Measurements from ENCODE around the gene KRTAP8-1.

KRTAP8-1 gene, protein sequence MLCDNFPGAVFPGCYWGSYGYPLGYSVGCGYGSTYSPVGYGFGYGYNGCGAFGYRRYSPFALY

DNA sequence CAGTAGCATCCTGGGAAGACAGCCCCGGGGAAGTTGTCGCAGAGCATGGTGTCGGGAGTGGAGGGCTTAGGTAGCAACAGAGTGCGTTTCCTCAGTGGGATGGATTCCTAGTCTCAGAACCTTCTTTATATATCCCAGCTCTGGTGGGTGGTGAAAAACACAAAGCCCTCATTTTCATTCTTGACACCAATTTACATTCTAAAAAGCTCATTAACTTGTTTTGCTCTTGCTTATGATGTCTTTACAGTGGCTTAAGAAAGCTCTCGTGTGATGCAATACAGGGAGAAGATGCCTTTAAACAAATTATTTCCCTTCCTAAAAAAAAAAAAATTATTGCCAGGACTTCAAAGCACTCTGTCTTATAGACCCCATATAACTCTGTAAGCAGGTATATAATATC, at the start of gene KRTAP8-1:
Gene KRTAP8-1 (minus strand): TSS at position 101 of the 400 bp plus-strand sequence. CDS start 54 bp downstream, at position 47.
- no peak for DNase-seq (ENCODE audit: extremely low spot score)
- TF ChIP-seq FOXA1 (IDR thresholded peaks at IDR 0.05) (no peak), SP1 (IDR thresholded peaks at IDR 0.05) (no peak), CTBP1 (IDR thresholded peaks at IDR 0.05; ENCODE audit: borderline replicate concordance) (no peak), FOXM1 (IDR thresholded peaks at IDR 0.05; ENCODE audit: borderline replicate concordance) (no peak), NFRKB (IDR thresholded peaks at IDR 0.05) (no peak), HDGF (IDR thresholded peaks at IDR 0.05; ENCODE audit: borderline replicate concordance) (no peak), FOXK2 (IDR thresholded peaks at IDR 0.05) (no peak)
- ChIA-PET CTCF (no interaction called here), POLR2A (no interaction called here)

DNA sequence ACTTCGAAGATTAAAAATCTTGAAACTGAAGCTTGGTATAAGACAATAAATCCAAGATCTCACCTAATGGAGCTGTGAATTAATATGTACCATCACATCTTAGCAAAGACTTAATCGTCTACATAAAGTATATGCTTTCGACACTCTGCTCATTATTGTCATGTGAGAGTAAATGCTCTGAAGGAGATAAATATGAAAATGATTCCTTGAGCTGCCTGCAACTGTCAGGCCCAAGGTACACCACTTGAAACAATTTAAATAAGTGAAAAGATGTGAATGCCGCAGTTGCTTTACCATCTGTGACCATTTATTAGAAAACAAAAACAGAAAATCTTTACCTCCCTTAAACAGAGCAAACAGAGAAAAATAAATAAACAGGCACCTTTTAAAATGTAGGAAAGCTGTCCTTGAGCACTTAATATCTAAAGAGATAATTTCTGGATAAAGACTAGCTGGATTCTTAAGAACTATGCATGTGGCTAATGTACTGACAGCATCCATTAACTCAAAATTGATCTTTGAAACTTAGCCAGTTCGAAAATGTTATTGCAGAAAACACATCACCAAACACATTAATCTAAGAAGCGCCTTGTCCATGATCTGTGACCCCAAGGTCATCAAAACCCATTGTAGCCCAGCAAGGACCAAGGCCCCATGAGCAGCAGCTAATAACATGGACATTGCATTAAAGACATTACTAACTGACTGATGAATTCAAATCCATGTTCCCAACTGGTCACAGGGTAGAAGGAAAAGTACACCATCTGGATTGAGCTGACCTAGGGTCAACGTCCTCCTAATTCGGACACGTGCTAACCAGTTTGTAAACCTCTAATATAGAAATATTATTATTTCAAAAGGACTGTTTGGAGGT, 34.8 kb upstream of the KRTAP8-1 start:
- TF ChIP-seq NFRKB (IDR thresholded peaks at IDR 0.05) = no peak
- TF ChIP-seq L3MBTL2 (conservative IDR thresholded peaks at IDR 0.05) = no peak
- no peak for TF ChIP-seq HDGF (IDR thresholded peaks at IDR 0.05; ENCODE audit: borderline replicate concordance)
- TF ChIP-seq ELF4 (IDR thresholded peaks at IDR 0.05) = no peak
- no peak for TF ChIP-seq SUZ12 (IDR thresholded peaks at IDR 0.05)
- no peak for TF ChIP-seq TARDBP (IDR thresholded peaks at IDR 0.05)
- no peak for DNase-seq (ENCODE audit: extremely low spot score)
- CTCF ChIA-PET = no interaction called here
- POLR2A ChIA-PET = no interaction called here

DNA sequence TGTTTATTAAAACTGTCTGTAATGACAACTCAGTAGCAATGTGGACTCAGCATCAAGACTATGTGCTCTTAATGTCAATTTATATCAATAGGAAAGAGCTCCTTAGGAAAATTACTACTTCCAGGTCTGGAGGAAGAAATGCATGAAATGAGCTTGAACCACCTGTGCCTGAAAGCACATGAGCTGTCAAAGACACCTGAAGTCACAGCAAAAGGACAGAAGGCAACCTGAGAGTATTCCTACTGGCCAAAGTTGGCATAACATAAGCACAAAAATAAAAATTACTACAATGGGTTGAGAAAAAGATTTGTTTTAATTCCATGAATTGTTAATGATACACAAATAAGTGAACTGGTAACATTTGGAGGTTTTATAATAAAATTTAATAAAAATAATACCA, 29.9 kb upstream of the KRTAP8-1 start:
- TF ChIP-seq FOXM1 (IDR thresholded peaks at IDR 0.05; ENCODE audit: borderline replicate concordance) (no peak), TARDBP (IDR thresholded peaks at IDR 0.05) (no peak), L3MBTL2 (conservative IDR thresholded peaks at IDR 0.05) (no peak), HDGF (IDR thresholded peaks at IDR 0.05; ENCODE audit: borderline replicate concordance) (no peak), SP1 (IDR thresholded peaks at IDR 0.05) (no peak), FOXA1 (IDR thresholded peaks at IDR 0.05) (no peak), ZNF384 (IDR thresholded peaks at IDR 0.05) (no peak), FOXK2 (IDR thresholded peaks at IDR 0.05) (no peak), NFRKB (IDR thresholded peaks at IDR 0.05) (no peak), BHLHE40 (IDR thresholded peaks at IDR 0.05; ENCODE audit: borderline replicate concordance) (no peak), SUZ12 (IDR thresholded peaks at IDR 0.05) (no peak), ELF4 (IDR thresholded peaks at IDR 0.05) (no peak), LEF1 (IDR thresholded peaks at IDR 0.05; ENCODE audit: borderline replicate concordance) (no peak), ARNT (IDR thresholded peaks at IDR 0.05) (no peak), CTBP1 (IDR thresholded peaks at IDR 0.05; ENCODE audit: borderline replicate concordance) (no peak)
- TF ChIP-seq, protein P1, sequence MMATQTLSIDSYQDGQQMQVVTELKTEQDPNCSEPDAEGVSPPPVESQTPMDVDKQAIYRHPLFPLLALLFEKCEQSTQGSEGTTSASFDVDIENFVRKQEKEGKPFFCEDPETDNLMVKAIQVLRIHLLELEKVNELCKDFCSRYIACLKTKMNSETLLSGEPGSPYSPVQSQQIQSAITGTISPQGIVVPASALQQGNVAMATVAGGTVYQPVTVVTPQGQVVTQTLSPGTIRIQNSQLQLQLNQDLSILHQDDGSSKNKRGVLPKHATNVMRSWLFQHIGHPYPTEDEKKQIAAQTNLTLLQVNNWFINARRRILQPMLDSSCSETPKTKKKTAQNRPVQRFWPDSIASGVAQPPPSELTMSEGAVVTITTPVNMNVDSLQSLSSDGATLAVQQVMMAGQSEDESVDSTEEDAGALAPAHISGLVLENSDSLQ (IDR thresholded peaks at IDR 0.05) = no peak
- POLR2A ChIA-PET = no interaction called here
- CTCF ChIA-PET = interaction anchor here (0.6 kb wide), 1 partner anchor 428 kb away, joined by 3 read pairs; no protein-coding TSS in a partner anchor
- DNase-seq (ENCODE audit: extremely low spot score) = no peak

DNA sequence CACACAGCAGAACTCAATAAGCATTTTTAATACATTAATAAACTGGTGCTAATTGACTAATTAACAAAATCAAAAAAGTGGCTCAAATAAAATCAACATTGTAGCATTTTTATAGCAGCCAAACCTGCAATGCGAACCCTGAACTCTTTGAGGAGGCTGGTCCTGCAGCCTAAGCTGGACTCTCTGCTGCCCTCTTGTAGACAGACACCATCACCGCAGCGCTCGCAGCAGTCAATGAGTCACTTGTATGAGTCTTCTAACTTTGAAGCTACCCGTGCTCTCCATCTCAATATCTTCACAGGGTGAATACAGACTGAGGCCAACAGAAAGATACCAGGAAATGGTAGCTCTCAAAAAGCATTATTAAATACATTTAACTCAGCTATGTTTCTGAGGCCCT, 26.2 kb upstream of the KRTAP8-1 start:
- ChIA-PET POLR2A (no interaction called here), CTCF (interaction anchor here (0.6 to 0.8 kb wide), 5 partner anchors 23 to 791 kb away, joined by 3 to 5 read pairs (median 3); no protein-coding TSS in a partner anchor)
- peak; percentile 65 for DNase-seq (ENCODE audit: extremely low spot score)
- TF ChIP-seq SUZ12 (IDR thresholded peaks at IDR 0.05) (no peak), TARDBP (IDR thresholded peaks at IDR 0.05) (no peak), FOXM1 (IDR thresholded peaks at IDR 0.05; ENCODE audit: borderline replicate concordance) (no peak), NFRKB (IDR thresholded peaks at IDR 0.05) (no peak), BHLHE40 (IDR thresholded peaks at IDR 0.05; ENCODE audit: borderline replicate concordance) (no peak), FOXA1 (IDR thresholded peaks at IDR 0.05) (no peak), SP1 (IDR thresholded peaks at IDR 0.05) (no peak), ELF4 (IDR thresholded peaks at IDR 0.05) (no peak), ARNT (IDR thresholded peaks at IDR 0.05) (no peak)
- TF ChIP-seq, protein P1 (IDR thresholded peaks at IDR 0.05) = no peak

DNA sequence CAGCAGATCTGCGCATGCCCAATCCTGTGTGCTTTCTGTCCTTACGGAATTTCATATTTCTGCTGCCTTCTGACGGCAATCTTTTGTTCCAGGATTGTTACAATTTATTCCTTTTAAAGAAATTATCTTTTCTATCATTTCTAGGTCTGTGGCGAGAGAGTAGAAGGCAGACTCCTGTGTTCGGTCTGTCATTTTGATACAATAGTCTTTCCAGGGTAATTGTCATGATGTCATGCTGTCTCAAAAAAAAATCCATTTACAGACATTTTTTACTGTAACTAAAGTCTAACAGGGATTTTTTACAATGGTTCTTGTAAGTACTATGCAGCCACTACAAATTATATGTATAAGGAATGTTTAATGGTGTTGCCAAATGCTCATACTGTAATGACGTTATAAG, 25.5 kb upstream of the KRTAP8-1 start:
- TF ChIP-seq, protein P1 (IDR thresholded peaks at IDR 0.05) = no peak
- no peak for TF ChIP-seq BHLHE40 (IDR thresholded peaks at IDR 0.05; ENCODE audit: borderline replicate concordance)
- no peak for TF ChIP-seq LEF1 (IDR thresholded peaks at IDR 0.05; ENCODE audit: borderline replicate concordance)
- no peak for TF ChIP-seq ELF4 (IDR thresholded peaks at IDR 0.05)
- TF ChIP-seq ARNT (IDR thresholded peaks at IDR 0.05) = no peak
- no peak for TF ChIP-seq CTBP1 (IDR thresholded peaks at IDR 0.05; ENCODE audit: borderline replicate concordance)
- TF ChIP-seq L3MBTL2 (conservative IDR thresholded peaks at IDR 0.05) = no peak
- no peak for TF ChIP-seq FOXA1 (IDR thresholded peaks at IDR 0.05)
- no peak for TF ChIP-seq FOXK2 (IDR thresholded peaks at IDR 0.05)
- no peak for TF ChIP-seq TARDBP (IDR thresholded peaks at IDR 0.05)
- no peak for TF ChIP-seq SUZ12 (IDR thresholded peaks at IDR 0.05)
- no peak for TF ChIP-seq HDGF (IDR thresholded peaks at IDR 0.05; ENCODE audit: borderline replicate concordance)
- TF ChIP-seq NFRKB (IDR thresholded peaks at IDR 0.05) = no peak
- ChIA-PET CTCF (no interaction called here), POLR2A (no interaction called here)
- no peak for DNase-seq (ENCODE audit: extremely low spot score)

DNA sequence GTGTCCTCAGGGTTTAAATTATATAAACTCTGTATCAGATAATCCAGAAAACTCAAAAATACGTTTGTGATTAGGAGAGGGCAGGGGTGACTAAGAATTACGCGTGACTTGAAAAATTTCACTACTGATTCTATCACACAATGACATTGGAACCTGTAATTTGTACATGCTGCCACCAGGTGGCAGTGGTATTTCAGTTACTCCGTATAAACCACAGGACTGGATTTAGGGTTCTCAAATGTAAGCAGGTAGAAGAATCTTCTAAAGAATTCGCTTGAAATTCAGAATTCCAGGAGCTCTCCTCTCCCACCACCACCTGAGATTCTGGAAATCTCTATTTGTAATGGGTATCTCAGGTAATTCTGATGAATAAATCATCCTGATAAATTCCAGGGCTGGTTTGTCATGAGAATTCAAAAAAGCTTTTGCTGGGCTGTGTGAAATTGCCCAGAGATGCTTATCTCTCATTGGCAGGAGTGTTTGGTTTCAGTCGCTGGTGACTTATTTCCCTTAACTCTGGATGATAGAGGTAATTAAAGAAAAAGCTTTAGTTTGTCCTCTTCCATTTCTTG, 18.2 kb upstream of the KRTAP8-1 start:
- ChIA-PET POLR2A (no interaction called here), CTCF (no interaction called here)
- TF ChIP-seq ARNT (IDR thresholded peaks at IDR 0.05) (no peak), L3MBTL2 (conservative IDR thresholded peaks at IDR 0.05) (no peak), FOXA1 (IDR thresholded peaks at IDR 0.05) (no peak), ZNF384 (IDR thresholded peaks at IDR 0.05) (no peak), ELF4 (IDR thresholded peaks at IDR 0.05) (no peak), FOXM1 (IDR thresholded peaks at IDR 0.05; ENCODE audit: borderline replicate concordance) (no peak), LEF1 (IDR thresholded peaks at IDR 0.05; ENCODE audit: borderline replicate concordance) (no peak), SP1 (IDR thresholded peaks at IDR 0.05) (no peak), HDGF (IDR thresholded peaks at IDR 0.05; ENCODE audit: borderline replicate concordance) (no peak), BHLHE40 (IDR thresholded peaks at IDR 0.05; ENCODE audit: borderline replicate concordance) (no peak)
- peak; percentile 26 for DNase-seq (ENCODE audit: extremely low spot score)
